HG03025 (cell line): ENCODE data around the gene MYLK.

Experiments used
- ATAC-seq: cut with Tn5 transposase; IDR thresholded peaks from one replicate; pipeline ENCODE4 v1.9.1; 2021; ENCODE audit warnings: mild to moderate bottlenecking, moderate library complexity; ENCODE audit not compliant: unreplicated experiment, low FRiP score

The MYLK gene

GRCh38 chr3:123831420-123831819 lies 52.7 kb downstream of the MYLK start:
- no peak for ATAC-seq

DNA sequence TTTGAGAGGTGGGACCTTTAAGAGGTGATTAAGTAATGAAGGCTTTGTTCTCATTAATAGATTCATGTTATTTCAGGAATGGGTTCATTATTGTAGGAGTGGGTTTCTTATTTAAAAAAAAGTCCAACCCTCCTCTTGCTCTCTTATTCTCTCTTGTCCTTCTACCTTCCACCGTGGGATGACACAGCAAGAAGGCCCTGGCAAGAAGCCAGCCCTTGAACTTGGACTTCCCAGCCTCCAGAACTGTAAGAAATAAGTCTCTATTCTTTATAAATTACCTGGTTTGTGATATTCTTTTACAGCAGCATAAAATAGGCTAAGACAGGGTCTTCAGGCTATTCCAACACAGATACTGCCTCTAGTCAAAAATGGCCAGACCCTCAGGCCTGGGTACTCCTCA lies 62.2 kb downstream of the MYLK start:
- ATAC-seq: no peak

- no peak for ATAC-seq
These were observed 64.2 kb downstream of the MYLK start for GRCh38 chr3:123819949-123820348.

- no peak for ATAC-seq
These were observed 65.2 kb downstream of the MYLK start for GRCh38 chr3:123818921-123819429.

- no peak for ATAC-seq
These were observed 65.7 kb downstream of the MYLK start for GRCh38 chr3:123818324-123818920.

DNA sequence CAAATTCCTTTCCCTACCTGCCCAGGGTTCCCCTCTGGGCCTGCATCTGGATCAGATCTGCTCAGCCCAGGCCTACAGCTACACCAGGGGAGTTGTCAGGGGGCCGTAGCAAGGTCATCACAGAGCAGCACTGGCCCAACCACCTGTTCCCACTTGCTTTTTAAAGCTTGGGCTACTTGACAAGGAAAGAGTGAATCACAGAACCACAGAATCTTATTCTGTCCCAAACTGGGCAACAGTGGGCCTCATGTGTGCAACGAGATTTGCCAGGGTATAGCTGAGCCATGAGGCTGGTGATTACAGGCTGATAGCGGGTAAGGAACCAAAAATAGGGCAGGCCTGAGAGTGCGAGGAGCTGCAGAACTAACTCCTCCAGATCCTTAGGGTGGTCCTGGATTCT lies 66.7 kb downstream of the MYLK start:
- ATAC-seq: no peak

DNA sequence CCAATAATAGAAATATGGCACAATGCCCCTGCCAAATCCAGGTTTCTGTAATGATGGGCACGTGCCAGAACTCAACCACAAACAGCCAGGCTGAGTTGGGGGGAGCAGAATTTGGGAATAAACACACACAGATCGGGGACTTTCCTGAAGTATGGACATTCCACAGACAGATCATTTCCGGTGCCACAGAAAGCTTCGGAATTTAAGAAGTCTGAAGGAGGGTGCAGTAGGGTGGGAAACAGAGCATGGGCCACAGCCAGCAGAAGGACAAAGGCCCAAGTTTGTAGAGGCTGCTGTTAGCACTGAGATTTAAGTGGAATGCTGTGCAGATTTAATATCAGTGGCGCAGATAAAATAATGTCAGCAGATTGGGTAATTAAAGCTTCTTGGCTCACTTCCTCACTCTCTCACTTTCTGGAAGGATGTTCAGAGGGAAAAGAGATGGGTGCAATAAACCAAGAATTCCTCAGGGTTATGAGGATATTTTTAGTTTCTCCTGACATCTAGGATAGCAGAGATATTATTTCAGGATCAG lies 67.4 kb downstream of the MYLK start:
- ATAC-seq: no peak

DNA sequence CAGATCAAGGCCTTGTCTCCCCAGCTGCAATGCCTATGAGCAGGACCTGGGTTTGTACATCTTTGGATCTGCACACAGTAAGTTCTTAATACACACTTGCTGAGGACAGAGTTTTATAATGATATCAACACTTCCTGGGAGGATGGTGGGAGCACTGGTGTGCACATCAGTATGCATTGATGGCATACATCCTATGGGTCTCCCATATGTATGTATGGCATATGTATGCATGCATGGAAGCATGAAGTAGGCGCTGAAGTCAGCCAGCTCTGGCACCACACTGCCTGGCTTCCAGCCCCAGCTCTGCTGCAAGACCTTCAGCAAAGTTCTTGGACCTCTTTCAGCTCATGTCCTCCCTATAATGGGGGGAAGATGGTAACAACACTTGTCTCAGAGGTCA lies 68.2 kb downstream of the MYLK start:
- no peak for ATAC-seq

GRCh38 chr3:123813876-123814275 lies 70.3 kb downstream of the MYLK start:
- no peak for ATAC-seq

DNA sequence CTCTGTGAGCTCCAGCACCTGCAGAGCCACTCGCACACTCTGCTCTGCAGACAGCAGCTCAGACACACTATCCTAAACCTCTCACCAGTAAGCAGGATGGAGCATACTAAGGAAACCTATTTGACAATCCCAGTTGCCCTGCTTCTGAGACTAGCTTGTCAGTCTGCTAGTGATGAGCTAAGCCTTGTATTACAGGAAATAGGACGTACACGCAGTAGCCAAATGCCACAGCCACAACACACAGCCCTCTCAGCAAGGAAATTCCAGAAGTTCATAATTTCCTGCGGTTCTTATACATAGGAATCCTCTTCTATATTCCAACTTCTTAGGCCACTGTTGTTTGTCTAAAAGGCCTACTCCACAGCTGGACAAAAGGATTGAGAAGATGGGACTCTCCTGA lies 74.5 kb downstream of the MYLK start:
- no peak for ATAC-seq

GRCh38 chr3:123808812-123809211 lies 75.3 kb downstream of the MYLK start:
- no peak for ATAC-seq

DNA sequence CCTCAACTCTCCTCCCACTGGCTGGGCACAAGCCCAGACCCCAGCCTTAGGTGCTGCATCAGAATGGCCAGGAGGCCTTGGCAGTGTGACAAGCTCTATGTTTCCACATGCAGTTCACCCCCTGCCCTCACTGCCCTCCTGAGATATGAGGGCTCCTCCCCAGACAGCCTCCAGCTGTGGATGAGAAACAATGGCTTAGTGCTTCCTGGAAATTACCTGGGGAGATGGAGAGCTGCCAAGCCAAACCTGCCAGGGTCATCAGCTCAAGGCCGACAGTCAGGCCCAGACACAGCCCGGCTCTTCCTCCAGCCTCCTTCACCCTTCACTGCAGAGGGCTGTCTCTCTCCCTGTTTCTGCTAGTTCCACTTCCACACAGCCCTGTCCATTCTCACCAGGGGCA lies 76.3 kb downstream of the MYLK start:
- ATAC-seq: no peak

DNA sequence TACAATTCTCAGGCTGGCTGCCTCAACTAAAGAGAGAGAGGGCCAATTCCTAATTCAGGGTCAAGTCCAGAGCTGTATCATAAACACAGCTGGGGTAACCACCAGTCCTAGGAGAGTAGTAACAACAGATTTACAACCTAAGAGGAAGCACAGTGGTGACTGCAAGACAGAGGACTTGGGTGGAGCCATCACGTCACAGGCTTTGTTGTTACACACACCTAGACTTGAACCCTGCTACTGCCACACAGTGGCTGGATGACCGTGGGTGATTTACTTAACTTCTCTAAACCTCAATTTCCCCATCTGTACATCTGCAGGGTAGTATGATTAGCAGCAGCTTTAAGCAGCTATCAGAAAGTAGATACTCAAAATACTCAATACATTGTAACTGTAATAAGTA lies 78.6 kb downstream of the MYLK start:
- ATAC-seq: no peak

DNA sequence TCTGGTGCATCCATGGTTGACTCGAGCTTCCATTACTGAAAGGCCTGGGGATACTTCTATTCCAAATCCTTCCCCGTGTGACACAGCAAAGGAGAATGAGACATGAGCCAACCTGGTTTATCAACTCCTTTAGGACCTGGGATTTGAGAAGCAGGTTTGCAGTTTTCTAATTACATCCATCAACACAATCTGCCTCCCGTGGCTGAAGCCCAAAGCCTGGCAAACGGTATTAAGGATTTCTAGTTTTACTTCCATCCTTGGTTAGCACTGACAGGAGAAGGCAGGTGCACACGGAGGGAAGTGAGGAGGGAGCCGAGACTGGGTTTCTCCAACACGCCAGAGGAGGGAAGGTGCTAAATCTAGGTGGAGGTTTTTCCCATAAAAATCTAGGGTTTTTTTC lies 79.0 kb downstream of the MYLK start:
- no peak for ATAC-seq

DNA sequence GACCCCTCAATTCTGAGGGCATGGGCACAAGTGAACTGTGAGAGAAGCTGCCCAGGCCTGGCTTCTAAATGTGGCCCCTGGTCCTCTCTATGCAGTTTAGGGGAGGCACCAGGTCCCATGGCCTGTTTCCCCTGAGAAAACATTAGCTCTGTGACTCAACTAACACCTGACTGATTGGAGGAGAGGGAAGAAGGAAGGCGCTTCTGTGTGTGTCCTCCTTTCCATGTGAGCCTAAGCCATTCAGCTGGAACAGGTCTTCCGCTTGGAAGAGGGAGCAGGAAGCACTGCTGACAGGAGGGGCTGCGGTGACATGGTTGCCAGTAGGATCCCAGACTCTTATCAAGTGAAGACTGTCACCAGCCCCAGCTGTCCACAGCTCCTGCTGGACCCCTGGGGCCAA lies 79.5 kb downstream of the MYLK start:
- no peak for ATAC-seq

DNA sequence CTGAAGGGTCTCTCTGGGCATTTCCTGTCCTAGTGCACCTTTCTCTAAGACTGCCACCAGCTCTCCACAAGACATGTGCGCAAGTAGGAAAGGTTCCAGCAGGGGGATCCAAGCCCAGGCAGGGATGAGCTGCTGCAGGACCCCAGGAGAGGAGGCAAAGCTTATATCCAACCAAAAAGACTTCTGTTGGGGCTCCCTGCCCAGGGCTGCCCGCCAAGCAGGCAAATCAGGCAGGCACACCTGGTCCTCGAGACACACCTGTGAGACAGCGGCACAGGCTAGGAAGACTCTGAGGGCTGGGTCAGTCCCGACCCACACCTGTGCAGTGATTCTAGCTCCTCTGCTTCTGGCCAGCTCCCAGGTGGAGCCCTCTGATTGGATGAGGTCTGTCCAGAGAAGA lies 80.6 kb downstream of the MYLK start:
- no peak for ATAC-seq

DNA sequence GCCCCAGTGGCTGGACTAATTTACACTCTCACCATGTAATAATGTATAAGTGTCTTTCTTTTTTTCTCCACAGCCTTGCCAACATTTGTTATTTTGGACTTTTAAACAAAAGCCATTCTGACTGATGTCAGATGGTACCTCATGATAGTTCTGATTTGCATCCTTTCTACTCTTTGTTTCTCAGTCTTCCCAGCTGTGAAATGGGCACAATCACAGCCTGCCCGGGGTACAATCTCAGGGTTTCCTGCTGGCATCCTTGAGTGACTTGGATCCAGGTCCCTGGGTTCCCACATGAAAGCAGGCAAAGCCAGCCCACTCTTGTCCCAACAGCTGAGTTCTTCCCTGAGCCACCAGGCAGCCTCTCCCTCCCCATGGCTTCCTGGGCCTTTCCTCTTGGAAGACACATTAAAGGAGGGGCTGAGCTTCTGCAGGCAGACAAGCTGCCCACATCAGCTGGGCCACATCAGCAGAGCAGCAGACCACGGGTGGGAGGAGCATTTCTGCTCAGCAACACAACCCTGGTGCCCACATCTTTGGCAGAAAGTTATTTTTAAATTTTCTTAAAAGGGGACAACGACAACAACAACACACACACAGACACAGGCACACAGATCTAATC lies 82.0 kb downstream of the MYLK start:
- ATAC-seq: no peak

DNA sequence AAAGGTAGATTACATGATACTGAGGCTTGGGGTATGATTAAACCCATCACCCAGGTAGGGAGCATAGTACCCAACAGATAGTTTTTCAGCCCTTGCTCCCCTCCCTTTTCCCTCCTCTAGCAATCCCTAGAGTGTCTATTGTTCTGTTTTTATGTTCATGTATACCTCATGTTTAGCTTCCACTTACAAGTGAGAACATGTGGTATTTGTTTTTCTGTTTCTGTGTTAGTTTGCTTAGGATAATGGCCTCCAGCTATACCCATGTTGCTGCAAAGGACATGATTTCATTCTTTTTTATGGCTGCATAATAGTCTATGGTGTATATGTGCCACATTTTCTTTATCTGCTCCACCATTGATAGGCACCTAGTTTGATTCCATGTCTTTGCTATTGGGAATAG lies 82.7 kb downstream of the MYLK start:
- no peak for ATAC-seq

GRCh38 chr3:123800362-123800682 lies 83.8 kb downstream of the MYLK start:
- ATAC-seq: no peak

GRCh38 chr3:123799544-123800361 lies 84.4 kb downstream of the MYLK start:
- ATAC-seq: no peak

GRCh38 chr3:123798550-123798949 lies 85.6 kb downstream of the MYLK start:
- no peak for ATAC-seq
